SK-N-SH (cell line): ENCODE results near the gene PFKP.

ENCODE experiments used
- RAD21 ChIP-seq: IDR thresholded peaks from 2 replicates; pipeline ENCODE4 v1.6.1; 2012; ENCODE audit warnings: mild to moderate bottlenecking, low read length
- RFX5 ChIP-seq: IDR thresholded peaks from 2 replicates; pipeline ENCODE4 v1.6.1; 2012; ENCODE audit warnings: mild to moderate bottlenecking, improper control_type of control experiment, low read length
- TF ChIP-seq, protein P1 (sequence below): fragments of 200-600 bp; sonication (generic); IDR thresholded peaks from 2 replicates; pipeline ENCODE4 v1.6.1; 2017; ENCODE audit warnings: antibody characterized with exemption, mild to moderate bottlenecking, moderate library complexity
- TF ChIP-seq, protein P2 (sequence below): fragments of 150-350 bp; IDR thresholded peaks from 2 replicates; pipeline ENCODE4 v1.6.1; 2017; ENCODE audit warnings: antibody characterized with exemption, low read length, low read depth, borderline replicate concordance

DNA sequence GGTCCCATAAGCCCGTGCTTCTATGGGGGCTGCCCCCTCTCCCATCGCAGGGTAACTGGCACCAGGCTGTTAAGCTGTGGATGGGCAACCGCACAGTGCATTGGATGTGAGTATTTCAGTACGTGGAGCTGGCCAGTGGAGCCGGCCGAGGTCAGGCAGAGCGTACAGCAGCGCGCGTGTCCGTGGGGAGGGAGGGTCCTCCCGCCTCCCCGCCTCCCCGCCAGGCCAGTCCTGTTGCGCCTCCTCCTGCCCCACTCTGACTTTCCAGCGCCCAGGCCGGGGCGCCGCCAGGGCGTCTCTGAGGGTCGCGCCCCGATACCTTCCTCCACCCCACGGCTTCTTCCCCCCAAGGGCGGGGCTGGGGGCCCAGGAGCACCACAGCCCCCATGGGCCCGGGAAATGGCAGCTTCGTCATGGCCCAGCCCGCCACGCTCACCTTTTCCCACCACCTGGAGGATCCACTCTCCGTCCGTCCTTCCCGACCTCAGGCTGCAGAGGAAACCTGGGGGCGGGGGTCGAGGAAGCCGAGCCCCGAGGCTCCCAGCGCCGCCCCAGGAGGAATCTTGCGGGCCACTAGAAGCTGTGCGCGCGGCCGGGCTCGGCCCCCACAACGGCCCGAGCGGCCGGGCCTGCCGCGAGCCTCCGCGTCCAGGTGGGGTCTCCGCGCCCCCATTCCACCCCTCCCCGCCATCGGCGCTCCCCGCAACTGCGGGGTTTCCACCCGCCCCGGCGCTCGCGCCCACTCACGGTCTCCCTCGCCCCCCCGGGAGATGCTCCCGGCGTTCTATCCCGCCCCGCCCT lies 831 bp upstream of the PFKP start:
- TF ChIP-seq RAD21, result no peak
- TF ChIP-seq, protein P1, sequence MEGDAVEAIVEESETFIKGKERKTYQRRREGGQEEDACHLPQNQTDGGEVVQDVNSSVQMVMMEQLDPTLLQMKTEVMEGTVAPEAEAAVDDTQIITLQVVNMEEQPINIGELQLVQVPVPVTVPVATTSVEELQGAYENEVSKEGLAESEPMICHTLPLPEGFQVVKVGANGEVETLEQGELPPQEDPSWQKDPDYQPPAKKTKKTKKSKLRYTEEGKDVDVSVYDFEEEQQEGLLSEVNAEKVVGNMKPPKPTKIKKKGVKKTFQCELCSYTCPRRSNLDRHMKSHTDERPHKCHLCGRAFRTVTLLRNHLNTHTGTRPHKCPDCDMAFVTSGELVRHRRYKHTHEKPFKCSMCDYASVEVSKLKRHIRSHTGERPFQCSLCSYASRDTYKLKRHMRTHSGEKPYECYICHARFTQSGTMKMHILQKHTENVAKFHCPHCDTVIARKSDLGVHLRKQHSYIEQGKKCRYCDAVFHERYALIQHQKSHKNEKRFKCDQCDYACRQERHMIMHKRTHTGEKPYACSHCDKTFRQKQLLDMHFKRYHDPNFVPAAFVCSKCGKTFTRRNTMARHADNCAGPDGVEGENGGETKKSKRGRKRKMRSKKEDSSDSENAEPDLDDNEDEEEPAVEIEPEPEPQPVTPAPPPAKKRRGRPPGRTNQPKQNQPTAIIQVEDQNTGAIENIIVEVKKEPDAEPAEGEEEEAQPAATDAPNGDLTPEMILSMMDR, result no peak
- TF ChIP-seq RFX5, result no peak
- TF ChIP-seq, protein P2, sequence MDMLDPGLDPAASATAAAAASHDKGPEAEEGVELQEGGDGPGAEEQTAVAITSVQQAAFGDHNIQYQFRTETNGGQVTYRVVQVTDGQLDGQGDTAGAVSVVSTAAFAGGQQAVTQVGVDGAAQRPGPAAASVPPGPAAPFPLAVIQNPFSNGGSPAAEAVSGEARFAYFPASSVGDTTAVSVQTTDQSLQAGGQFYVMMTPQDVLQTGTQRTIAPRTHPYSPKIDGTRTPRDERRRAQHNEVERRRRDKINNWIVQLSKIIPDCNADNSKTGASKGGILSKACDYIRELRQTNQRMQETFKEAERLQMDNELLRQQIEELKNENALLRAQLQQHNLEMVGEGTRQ, result no peak
